ENCODE measurements around the gene AZU1.
"Not testable (repeated sequence)": the region's sequence is repeated elsewhere in the genome, so short reads cannot be mapped to it uniquely, and the experiment has no call there.

Gene AZU1

GRCh38 chr19:875265-875879, 47.7 kb downstream of the AZU1 start:
- DNase-seq: no peak

DNA sequence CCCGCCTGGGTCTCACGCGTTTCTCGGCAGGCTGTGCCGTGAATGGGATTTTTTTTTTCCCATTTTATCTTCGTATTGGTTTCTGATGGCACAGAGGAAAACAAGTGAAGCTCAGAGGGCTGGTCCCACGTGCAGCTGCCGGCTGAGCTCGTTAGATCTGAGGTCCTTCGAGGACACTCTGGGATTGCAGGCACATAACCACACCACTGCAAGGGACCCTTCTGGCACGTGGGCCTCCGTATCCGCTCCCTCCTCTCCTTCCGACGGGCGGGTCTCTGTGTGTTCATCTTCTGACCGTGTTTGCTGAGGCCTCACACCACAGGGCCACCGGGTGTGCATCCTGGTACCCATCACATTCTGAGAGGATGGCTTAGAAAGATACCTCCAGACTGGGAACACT, 48.5 kb downstream of the AZU1 start:
- DNase-seq: no peak

DNA sequence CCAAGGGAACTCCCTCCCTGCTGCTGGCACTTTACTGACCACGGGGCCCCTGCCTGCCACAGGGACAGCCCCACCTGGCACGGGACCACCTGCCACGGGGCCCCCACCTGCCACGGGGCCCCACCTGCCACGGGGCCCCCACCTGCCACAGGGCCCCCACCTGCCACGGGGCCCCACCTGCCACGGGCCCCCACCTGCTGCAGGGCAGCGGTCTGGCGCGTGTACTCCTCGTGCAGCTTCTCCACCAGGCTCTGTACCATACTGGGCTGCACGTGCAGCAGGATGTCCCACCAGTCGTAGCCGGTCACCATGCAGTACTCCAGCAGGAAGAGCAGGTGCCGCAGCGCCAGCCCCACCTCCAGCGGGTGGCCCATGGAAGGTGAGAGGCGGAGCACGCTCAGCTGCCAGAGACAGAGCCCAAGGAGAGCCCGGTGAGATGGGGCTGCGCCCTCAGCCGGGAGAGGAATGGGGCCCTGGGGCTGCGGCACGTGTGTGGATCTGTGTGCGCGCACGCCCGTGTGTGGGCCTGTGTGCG, 49.2 kb downstream of the AZU1 start:
- DNase-seq: no peak

- not testable (repeated sequence) for DNase-seq
These were observed 50.5 kb downstream of the AZU1 start for GRCh38 chr19:877992-878660.

- not testable (repeated sequence) for DNase-seq
These were observed 51.3 kb downstream of the AZU1 start for GRCh38 chr19:878751-879561.

- DNase-seq: no peak
These were observed 52.2 kb downstream of the AZU1 start for GRCh38 chr19:879711-880438.

All from activated CD4-positive, CD25-positive, alpha-beta regulatory T cell treated with anti-CD3 and anti-CD28 coated beads, Interleukin-2, amount 50 U/mL, for 72 hours (primary cell).